HT-29 (cell line): Measurements from ENCODE around the gene CCND1. TPM values are rescaled to one million over a fixed set of nuclear protein-coding genes. Genes with fewer than 3 reads are reported as not detected.

Experiments used
- DNase-seq: peaks from one replicate; pipeline ENCODE4 v3.0.0-alpha.2; 2015; ENCODE audit warnings: low spot score
- total RNA-seq: library from RNA; depleted of rRNA; stranded (reverse); fragments of >200 nt; shearing (Covaris generic); gene quantifications from 2 replicates; pipeline ENCODE4 v1.2.3, GENCODE V29; 2014

Gene CCND1
- total RNA-seq, 1 experiment from 2014 or later: 151 TPM

GRCh38 chr11:69640260-69640994 lies 529 bp upstream of the CCND1 start:
- peak; percentile 45 for DNase-seq

DNA sequence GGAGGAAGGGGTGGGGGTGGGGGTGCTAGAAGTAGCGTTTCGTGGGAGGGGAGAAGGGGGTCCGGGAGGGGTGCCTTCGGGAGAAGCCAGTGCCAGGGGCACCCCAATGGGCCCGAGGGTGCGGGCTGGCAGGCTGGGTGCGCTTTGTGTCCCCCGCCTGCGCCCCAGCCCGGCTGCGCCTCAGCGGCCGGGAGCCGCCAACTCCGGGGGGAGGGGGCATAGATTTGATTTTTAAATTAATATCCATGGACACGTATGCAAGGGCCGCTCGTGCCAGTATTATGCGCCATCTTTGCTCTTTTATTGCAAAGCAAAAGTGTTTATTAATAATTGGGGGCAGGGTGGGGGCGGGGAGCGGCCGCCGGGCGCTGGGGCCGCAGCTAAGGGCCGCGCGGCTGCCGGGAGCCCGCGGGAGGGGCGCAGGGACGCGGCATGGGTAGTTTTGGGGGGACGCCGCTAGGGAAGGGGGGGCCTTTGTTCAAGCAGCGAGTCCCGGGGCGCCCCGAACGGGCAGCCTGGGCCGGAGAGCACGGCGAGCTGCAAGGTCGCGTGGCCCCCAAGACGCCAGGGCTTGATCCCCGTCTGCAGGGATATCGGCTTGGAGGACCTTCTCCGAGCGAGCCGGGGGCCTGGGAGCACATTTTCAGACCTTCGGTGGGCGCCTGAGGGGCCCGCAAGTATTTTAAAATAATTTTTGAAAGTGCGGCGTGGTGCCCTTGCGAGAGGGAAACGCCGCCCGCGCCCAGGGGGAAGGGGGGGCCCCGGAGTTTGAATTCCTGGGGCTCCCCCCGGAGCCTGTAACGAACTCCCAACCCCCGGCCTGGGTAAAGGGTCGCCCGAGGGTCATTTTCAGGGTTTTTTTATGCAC lies 959 bp downstream of the CCND1 start:
- peak; percentile 22 for DNase-seq

DNA sequence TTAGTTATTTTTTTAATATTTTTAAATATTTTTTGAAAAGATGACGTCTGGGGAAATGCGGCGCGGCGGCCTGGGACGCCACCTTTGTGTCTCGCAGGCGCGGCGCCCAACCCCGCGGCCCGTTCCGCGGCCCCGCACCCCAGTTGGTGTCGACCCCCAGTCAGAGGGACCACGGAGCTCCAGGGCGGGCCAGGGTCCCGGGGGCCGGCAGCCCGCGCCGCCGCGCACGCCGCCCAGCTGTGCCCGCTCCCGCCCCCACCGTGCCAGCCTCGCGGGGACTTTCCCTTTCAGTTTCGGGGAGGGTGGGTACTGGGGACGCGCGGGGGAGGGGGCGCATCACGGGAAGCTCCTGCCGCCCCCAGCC lies 1.6 kb downstream of the CCND1 start:
- DNase-seq: peak; percentile 27

GRCh38 chr11:69642913-69643632 lies 2.1 kb downstream of the CCND1 start:
- peak; percentile 90 for DNase-seq

DNA sequence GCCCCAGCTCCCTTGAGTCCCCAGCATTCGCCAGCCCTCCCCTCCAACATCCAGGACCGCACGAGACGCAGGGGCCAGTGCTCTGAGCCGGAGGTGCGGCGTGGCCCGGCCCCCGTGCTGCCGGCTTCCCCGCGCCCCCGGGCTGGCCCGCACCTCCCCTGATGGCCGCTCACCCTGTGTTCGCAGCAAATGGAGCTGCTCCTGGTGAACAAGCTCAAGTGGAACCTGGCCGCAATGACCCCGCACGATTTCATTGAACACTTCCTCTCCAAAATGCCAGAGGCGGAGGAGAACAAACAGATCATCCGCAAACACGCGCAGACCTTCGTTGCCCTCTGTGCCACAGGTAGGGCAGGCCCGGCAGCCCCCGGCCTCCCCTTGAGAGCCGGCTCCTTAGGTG lies 2.7 kb downstream of the CCND1 start:
- peak; percentile 5 for DNase-seq

- DNase-seq: peak; percentile 89
Observed at GRCh38 chr11:69644071-69644961, 3.4 kb downstream of the CCND1 start.

DNA sequence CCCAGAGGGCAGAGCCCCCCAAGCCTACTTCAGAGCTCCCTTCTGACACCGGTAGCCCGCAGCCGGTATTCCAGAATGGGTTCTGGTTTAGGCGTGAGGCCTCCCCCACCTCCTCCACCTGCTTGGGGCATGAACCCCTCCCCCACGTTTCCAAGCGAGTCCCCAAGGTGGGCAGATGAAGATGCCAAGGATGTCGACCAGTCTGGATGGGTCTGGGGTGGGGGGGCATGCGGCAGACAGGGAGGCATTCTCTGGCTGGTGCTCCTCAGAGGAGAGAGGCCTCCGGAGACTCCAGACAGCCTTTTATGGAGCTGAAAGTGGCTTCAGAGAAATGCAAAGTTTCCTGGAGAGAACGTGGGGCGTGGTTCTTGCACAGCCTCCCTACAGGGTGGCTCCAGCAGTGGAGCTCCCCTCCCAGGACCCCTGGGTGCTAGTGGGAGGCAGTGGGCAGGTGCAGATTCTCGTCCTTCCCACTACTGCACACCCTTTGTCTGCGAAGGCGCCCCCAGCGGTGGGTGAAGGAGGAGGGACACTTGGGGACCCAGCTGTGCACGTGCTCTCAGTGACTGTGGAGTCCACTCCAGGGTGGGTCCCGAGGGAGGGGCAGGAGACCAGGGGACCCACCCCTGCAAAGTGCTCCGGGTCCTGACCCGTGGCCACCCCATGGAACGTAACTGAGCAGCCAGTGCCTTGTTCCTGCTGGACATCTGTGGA lies 4.2 kb downstream of the CCND1 start:
- no peak for DNase-seq

- no peak for DNase-seq
Observed at GRCh38 chr11:69645801-69646492, 5.0 kb downstream of the CCND1 start.

DNA sequence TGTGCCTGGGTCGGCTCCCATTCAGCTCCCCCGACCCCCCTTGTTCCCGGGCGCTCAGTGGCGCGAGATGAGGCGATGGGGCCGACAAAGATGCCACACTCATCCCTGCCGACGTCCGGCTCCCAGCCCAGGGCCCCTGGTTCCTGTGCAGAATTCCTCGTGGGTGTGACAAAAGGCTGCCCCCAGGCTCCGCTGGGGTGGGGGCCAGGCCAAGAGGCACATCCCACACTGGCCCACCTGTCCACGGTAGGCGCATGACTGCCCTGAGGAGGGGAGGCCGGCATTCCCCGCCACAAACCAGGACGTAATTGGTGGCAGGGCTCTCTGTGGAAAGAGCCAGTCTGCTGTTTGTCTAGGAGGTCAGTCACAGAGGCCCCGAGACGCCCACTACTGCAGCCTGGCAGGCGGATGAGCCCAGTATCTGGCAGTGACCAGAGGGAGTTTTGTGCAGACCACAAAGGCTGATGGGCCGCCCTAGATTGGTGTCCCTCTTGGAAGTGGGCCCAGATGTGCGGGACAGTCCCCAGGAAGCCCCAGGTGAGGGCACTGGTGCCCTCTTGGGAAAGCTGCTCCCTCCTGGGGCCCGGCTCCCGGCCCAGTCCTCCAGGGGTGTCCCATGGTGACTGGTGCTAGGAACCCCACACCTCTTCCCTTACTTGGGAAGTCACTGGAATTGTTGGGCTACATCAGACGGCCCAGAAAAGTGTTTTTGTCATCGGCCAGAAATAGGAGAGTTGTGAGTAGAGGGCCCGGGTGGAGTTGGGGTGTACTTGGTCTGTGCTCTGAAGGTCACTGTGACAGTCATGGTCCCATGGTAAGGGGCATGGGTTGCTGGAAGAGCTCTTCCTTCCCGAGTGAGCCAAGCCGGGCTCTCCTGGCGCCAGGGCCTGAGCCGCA lies 5.8 kb downstream of the CCND1 start:
- DNase-seq: no peak

DNA sequence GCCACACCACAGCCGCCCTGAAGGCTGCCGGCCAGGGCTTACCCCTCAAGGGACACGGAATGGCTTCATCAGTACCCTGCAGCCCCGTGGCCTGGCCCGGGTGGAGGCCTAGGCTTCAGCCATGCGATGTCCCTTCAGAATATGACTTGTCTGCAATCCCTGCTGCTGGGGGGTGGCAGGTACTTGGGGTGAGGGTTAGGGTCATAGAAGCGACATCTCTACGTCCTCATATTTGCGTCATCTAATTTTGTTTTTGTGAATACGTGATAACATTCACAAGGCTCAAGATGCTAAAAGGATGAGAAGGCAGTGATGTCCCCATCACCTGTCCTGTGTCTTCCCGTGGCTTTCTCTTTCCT lies 6.4 kb downstream of the CCND1 start:
- DNase-seq: no peak

DNA sequence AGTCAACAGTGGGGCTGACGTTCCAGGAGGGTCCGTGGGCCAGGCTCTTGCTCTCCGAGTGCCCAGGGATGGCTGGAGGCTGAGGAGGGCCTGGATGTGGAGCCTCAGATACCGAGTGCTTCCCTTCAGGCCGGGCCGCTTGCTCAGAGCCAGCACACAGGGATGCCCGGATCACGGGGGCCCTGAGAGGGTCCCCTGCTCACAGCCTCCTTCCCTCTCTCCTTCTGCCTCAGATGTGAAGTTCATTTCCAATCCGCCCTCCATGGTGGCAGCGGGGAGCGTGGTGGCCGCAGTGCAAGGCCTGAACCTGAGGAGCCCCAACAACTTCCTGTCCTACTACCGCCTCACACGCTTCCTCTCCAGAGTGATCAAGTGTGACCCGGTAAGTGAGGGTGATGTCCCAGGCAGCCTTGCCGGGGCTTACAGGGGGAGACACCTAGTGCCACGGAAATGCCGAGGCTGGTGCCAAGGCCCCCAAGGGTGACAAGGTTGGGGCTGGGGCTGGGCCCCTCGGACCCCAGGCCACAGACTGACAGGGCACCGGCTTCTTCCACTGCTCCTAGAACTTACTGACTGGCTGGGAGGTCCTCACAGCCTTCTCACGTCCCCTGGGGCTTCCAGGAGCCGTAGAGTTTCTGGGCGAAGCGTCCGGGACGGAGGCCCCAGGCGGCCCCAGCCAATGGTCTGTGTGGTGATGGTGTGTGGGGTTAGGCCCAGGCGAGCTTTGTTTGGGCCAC lies 7.0 kb downstream of the CCND1 start:
- DNase-seq: no peak

GRCh38 chr11:69648679-69649575 lies 8.0 kb downstream of the CCND1 start:
- DNase-seq: no peak

GRCh38 chr11:69649576-69649900 lies 8.6 kb downstream of the CCND1 start:
- DNase-seq: no peak

DNA sequence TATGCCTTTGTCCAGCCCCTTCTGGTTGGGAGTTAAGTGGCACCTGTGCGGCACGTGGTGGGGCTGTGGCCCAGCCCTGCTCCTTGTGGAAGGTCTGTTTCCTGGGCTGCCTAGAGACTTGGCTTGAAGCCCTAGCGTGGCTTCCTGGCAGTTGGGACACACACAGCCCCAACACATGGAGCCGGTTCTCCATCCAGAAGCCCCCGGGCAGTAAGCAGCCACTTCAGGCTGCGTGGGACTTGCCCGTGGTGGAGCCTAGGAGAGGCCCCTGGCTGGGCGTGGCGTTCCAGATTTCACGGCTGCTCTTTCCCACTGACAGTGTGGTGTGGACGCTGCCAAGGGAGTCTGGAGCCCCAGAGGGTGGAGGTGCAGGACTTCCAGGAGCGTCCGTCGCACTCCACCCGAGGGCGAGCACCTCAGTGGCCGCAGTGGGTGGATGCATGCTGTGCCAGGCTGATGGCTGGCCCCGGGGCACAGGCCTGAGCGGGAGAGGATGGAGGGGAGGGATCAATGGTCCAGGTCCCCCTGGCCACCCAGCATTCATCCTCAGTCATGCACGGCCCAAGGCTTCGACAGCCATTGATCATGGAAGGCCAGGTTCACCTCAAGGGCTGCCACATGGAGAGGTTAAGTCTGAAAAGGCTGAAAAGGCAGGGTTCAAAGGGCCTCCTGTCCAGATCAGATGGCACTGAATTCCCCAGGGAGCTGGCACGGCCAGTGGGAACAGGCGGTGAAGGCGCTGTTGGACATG lies 9.3 kb downstream of the CCND1 start:
- no peak for DNase-seq

DNA sequence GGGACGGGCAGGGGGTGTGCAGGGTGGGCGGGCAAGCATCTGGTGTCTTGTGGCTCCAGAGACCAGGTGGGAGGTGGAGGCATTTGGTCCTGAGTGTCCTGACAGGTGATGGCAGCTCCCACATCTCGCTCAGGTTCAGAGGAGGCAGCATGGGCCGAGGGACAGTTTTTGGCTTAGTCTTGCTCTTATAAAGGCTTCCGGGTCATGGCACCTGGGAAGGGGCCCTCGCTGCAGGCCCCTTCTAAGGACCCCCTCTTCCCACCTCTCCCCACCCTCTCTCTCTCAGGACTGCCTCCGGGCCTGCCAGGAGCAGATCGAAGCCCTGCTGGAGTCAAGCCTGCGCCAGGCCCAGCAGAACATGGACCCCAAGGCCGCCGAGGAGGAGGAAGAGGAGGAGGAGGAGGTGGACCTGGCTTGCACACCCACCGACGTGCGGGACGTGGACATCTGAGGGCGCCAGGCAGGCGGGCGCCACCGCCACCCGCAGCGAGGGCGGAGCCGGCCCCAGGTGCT lies 9.9 kb downstream of the CCND1 start:
- DNase-seq: no peak

- no peak for DNase-seq
Observed at GRCh38 chr11:69651834-69652620, 11.1 kb downstream of the CCND1 start.
